HG03097 (cell line): Measurements from ENCODE around the gene DRC3.

Experiments
- ATAC-seq: cut with Tn5 transposase; IDR thresholded peaks from one replicate; pipeline ENCODE4 v1.9.1; 2021; ENCODE audit not compliant: unreplicated experiment, low FRiP score

DRC3 gene, protein sequence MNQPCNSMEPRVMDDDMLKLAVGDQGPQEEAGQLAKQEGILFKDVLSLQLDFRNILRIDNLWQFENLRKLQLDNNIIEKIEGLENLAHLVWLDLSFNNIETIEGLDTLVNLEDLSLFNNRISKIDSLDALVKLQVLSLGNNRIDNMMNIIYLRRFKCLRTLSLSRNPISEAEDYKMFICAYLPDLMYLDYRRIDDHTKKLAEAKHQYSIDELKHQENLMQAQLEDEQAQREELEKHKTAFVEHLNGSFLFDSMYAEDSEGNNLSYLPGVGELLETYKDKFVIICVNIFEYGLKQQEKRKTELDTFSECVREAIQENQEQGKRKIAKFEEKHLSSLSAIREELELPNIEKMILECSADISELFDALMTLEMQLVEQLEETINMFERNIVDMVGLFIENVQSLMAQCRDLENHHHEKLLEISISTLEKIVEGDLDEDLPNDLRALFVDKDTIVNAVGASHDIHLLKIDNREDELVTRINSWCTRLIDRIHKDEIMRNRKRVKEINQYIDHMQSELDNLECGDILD

DNA sequence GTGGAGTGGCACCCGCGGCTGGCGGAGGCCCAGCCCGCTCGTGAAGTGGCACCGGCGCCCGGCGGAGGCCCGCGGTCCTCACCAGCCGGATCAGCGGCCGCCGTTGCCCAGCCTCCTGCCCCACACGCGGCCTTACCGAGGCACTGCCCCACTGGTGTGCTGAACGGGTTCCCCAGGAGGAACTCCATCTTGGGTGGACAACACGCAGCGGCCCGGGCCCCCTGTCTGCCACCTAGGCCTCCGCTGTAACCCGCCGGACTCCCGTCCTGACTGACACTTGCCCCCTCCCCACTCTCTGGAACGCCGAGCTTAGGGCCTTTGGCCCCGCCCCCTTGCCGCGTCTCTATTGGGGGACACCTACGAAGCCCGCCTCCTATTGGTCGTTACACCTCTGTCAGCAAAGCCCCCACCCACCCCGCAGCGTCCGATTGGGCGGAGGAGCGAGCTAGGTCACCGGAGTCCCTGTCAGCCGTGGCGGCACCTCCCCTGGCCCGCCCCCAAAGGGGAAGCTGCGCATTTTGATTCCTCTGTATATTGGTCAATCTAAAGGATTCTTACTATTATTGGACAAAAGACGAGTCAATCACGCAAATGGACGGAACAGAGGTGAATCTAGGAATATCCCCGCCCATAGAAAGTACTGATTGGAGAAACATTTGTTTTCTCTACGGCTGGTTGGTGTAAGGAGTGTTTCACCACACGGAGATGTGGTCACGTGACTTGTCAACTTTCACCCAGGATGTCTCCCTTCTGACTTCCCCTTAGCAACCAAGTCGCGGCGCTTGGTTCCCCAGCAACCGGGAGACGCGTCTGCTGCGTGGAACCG, at the start of gene DRC3, which contains the start of gene TOM1L2:
TSS of gene DRC3 (plus strand) at position 737 of the 826 bp plus-strand sequence. CDS start 4,737 bp downstream, outside the sequence.
TSS of gene TOM1L2 (minus strand) at position 275 of the 826 bp plus-strand sequence. CDS start at position 188, 87 bp downstream.
- ATAC-seq, result peak; percentile 94

GRCh38 chr17:17924131-17924856, 48.4 kb upstream of the DRC3 start:
- ATAC-seq, result no peak

GRCh38 chr17:17924857-17925250, 47.8 kb upstream of the DRC3 start:
- ATAC-seq, result no peak

GRCh38 chr17:17926036-17926435, 46.6 kb upstream of the DRC3 start:
- ATAC-seq, result no peak

DNA sequence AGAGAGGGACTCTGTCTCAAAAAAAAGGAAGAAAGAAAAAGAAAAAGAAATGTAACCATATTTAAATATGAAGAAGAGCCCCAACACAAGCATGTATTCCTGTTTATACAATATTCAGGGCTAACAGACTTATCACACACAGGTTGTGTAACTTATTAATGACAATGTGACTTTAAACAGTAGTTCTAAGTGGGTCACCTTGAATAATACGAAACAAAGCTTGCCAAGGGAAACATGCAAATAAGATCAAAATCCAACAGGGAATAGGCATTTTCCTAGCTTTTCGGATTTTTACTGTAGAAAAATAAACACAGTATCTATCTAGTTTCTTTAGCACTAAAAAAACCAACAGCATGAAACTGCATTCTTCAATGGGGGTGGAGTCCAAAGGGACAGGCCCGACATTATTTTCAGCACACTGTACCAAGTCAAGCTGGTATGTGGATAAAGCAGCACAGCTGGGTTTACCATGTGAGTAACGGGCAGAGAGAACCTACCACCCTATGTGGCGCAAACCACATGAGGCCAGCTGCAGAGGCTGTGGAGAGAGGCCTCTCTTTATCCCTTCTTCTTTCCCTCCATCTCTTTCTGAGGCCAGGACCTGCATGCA, 45.7 kb upstream of the DRC3 start:
- no peak for ATAC-seq

GRCh38 chr17:17928398-17929287, 44.0 kb upstream of the DRC3 start:
- no peak for ATAC-seq

- no peak for ATAC-seq
Measured at GRCh38 chr17:17929655-17930380, 42.8 kb upstream of the DRC3 start.

GRCh38 chr17:17930674-17931073, 42.0 kb upstream of the DRC3 start:
- no peak for ATAC-seq

- no peak for ATAC-seq
Measured at GRCh38 chr17:17931159-17931558, 41.5 kb upstream of the DRC3 start.

GRCh38 chr17:17933775-17934174, 38.9 kb upstream of the DRC3 start:
- no peak for ATAC-seq

DNA sequence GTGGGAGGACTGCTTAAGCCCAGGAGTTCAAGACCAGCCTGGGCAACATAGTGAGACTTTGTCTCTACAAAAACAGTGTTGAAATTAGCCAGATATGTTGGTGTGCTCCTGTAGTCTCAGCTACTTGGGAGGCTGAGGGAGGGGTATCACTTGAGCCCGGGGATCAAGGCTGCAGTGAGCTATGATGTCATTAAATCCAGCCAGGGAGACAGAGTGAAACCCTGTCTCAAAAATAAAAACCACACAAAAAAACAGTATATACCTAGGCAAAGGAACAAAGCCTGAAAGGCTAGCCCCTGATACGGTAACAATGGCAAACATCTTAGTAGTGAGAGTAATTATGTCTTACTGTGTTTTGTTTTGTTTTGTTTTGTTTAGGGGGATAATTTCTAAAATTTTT, 38.4 kb upstream of the DRC3 start:
- ATAC-seq, result no peak

GRCh38 chr17:17934806-17935205, 37.9 kb upstream of the DRC3 start:
- ATAC-seq, result no peak

- ATAC-seq, result no peak
Measured at GRCh38 chr17:17935321-17936271, 37.1 kb upstream of the DRC3 start.

GRCh38 chr17:17937201-17937853, 35.3 kb upstream of the DRC3 start:
- no peak for ATAC-seq

- ATAC-seq, result no peak
Measured at GRCh38 chr17:17937958-17938357, 34.7 kb upstream of the DRC3 start.

- ATAC-seq, result no peak
Measured at GRCh38 chr17:17938388-17939107, 34.1 kb upstream of the DRC3 start.
